ENCODE measurements around the gene PRKCD.

PRKCD gene

DNA sequence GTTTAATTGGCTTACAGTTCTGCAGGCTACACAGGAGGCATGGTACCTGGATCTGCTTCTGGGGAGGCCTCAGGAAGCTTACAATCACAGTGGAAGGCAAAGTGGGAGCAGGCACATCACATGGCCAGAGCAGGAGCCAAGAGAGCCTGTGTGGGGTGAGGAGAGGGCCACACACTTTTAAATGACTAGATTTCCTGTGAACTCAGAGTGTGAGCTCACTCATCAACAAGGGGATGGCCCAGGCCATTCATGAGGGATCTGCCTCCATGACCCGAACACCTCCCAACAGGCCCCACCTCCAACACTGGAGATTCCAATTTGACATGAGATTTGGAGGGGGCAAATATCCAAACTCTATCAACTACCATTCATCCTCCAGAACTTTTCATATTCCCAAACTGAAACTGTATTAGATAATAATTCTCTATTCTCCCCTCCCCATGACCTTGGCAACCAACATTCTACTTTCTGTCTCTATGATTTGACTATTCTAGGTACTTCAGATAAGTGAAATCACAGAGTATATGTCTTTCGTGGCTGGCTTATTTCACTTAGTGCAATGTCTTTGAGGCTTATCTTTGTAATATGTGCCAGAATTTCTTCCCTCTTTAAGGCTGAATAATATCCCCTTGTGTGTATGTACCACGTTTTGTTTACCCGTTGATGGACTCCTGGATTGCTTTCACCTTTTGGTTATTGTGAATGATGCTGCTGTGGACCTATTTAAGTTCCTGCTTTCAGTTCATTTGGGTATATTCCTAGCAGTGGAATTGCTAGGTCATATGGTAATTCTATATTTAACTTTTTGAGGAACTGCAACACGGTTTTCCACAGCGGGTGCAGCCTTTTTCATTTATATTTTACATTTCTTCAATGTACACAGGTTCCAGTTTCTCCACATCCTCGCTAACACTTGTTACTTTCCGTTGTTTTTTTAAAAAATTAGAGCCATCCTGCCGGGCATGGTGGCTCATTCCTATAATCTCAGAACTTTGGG, 51.0 kb downstream of the PRKCD start:
- TF ChIP-seq, protein P1, sequence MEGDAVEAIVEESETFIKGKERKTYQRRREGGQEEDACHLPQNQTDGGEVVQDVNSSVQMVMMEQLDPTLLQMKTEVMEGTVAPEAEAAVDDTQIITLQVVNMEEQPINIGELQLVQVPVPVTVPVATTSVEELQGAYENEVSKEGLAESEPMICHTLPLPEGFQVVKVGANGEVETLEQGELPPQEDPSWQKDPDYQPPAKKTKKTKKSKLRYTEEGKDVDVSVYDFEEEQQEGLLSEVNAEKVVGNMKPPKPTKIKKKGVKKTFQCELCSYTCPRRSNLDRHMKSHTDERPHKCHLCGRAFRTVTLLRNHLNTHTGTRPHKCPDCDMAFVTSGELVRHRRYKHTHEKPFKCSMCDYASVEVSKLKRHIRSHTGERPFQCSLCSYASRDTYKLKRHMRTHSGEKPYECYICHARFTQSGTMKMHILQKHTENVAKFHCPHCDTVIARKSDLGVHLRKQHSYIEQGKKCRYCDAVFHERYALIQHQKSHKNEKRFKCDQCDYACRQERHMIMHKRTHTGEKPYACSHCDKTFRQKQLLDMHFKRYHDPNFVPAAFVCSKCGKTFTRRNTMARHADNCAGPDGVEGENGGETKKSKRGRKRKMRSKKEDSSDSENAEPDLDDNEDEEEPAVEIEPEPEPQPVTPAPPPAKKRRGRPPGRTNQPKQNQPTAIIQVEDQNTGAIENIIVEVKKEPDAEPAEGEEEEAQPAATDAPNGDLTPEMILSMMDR (IDR thresholded peaks at IDR 0.05; ENCODE audit: borderline replicate concordance, control extremely low read depth, extremely low read depth, insufficient read depth, missing control alignments): no peak
- no peak for DNase-seq (ENCODE audit: low spot score)
- in situ Hi-C loops (cut with MboI; ENCODE audit: low sequenced_read_pairs, unreplicated experiment): no loop called here

DNA sequence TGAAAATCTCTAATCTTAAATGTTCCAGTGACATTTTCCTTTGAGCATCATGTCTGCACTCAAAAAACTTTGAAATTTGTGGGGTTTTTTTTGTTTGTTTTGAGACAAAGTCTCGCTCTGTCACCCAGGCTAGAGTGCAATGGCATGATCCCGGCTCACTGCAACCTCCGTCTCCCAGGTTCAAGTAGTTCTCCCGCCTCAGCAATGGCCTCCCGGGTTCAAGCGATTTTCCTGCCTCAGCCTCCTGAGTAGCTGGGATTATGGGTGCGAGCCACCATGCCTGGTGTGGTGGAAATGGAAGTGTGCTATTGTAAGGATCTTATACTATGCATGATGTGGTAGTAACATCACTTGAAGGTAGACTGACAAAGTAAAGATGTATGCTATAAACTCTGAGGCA, 52.3 kb downstream of the PRKCD start:
- no peak for DNase-seq (ENCODE audit: low spot score)
- TF ChIP-seq, protein P1 (IDR thresholded peaks at IDR 0.05; ENCODE audit: borderline replicate concordance, control extremely low read depth, extremely low read depth, insufficient read depth, missing control alignments): no peak
- in situ Hi-C loops (cut with MboI; ENCODE audit: low sequenced_read_pairs, unreplicated experiment): no loop called here

DNA sequence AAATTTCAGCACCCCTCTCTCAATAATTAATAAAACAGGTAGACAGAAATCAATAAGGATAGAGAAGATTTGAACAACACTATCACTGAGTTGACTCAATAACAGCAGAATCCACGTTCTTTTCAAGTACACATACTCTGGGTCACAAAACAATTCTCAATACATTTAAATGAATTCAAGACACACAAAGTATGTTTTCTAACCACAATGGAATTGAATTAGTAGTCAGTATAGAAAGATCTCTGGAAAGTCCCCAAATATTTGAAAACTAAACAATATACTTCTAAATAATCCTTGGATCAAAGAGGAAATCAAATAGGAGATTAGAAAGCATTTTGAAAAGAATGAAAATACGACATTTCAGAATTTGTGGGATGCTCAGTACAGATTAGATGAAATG, 54.8 kb downstream of the PRKCD start:
- in situ Hi-C loops (cut with MboI; ENCODE audit: low sequenced_read_pairs, unreplicated experiment): no loop called here
- TF ChIP-seq, protein P1 (IDR thresholded peaks at IDR 0.05; ENCODE audit: borderline replicate concordance, control extremely low read depth, extremely low read depth, insufficient read depth, missing control alignments): no peak
- no peak for DNase-seq (ENCODE audit: low spot score)

DNA sequence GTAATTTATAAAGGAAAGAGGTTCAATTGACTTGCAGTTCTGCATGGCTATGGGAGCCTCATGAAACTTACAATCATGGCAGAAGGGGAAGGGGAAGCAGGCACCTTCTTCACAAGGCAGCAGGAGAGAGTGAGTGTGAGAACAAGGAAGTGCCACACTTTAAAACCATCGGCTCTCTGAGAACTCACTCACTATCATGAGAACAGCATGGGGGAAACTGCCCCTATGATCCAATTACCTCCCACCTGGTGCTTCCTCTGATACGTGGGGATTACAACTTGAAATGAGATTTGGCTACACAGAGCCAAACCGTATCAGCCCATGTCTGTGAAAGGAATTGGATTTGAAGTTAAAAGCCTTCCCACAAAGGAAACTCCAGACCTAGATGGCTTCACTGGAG, 55.7 kb downstream of the PRKCD start:
- no peak for DNase-seq (ENCODE audit: low spot score)
- TF ChIP-seq, protein P1 (IDR thresholded peaks at IDR 0.05; ENCODE audit: borderline replicate concordance, control extremely low read depth, extremely low read depth, insufficient read depth, missing control alignments): no peak
- in situ Hi-C loops (cut with MboI; ENCODE audit: low sequenced_read_pairs, unreplicated experiment): no loop called here

DNA sequence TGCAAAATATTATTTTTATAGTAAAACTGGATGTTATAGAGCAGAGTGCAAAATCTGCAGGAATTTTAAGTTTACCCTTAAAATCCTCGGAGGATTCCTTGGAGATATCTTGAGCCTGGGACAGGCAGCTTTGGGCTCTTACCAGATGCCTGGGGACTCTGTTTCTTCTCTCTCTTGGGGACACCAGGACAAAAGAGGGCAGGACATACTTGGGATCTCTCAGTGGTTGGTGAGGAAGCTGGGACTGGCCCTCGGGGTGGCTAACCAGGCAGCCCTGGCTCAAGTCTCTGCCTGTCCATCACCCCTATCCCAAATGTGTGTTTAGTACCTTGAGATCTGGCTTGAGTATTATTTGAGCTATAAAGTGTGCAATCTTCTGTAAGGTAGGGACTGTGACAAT, 56.2 kb downstream of the PRKCD start:
- no peak for DNase-seq (ENCODE audit: low spot score)

DNA sequence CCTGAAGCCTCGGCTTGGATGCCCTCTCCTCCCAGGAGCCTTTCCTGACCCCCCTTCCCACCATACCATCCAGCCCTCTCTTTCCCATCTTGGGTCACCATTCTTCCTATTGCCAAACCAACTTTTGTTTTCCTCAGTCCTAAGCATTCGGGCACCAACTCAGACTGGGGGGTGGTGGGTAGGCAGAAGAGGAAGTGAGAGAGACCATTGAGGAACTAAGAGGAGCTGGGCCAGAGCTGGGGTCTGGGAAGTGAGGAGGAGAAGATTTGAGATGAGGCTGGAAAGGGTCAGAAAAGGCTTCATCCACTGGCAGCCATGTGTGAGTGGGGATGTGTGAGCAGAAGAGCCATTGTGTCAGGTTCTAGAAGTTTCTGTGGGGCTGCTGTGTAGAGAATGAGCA, 57.1 kb downstream of the PRKCD start:
- in situ Hi-C loops (cut with MboI; ENCODE audit: low sequenced_read_pairs, unreplicated experiment): no loop called here
- no peak for DNase-seq (ENCODE audit: low spot score)
- TF ChIP-seq, protein P1 (IDR thresholded peaks at IDR 0.05; ENCODE audit: borderline replicate concordance, control extremely low read depth, extremely low read depth, insufficient read depth, missing control alignments): no peak

More for the DNA sequence above, 56.2 kb downstream of the PRKCD start:
- TF ChIP-seq, protein P1 (IDR thresholded peaks at IDR 0.05; ENCODE audit: borderline replicate concordance, control extremely low read depth, extremely low read depth, insufficient read depth, missing control alignments): no peak
- in situ Hi-C loops (cut with MboI; ENCODE audit: low sequenced_read_pairs, unreplicated experiment): no loop called here

Measured in GM13976 (cell line).